ENCODE results near the gene JPT2.
"Not testable (repeated sequence)": the region's sequence is repeated elsewhere in the genome, so short reads cannot be mapped to it uniquely, and the experiment has no call there.

The JPT2 gene

DNA sequence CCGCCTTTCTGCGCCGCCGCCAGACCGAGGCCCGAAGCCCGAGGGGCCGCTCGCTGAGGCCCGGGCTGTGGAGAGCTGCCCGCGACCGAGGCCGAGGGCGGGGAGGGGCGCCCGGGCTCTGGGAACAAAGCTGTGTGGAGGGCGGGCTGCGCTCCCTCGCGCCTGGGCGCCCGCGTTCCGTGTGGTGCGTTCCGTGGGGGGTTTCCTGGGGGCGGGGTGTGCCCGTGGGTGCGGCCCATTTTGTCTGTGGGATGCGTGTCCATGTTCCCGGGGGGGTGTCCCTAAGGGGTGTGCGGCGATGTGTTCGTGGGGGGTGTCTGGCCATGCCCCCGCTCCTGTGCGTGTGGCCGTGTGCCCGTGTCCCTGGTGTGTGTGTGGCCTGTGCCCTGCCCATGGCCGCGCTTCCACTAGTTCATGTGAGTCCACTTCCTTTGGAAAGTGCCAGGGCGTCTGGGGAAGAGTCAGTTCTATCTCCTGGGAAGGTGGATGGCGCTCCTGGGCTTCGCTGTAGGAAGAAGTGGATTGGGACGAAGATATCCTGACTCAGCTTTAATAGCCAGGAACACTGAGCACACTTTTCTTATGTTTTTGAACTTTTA, 520 bp downstream of the JPT2 start:
- DNase-seq: no peak

DNA sequence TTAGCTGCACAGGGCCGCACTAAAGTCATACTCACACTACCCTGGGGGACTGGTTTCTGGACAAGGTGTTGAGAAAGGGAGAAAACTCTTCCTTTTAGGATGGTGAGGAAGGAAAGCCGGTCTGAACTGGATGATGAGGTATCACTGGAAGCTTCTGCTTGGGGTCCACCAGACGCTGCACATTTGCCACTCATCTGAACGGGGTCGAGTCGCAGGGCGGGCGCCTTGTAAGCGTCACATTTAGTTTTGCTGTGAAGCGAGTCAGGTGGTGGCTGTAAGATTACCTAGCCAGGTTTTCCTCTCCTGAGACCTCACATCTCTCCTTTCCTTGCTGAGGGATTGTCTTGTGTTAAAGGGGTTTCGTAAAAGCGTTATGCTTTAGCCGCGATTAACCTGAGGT, 2.3 kb downstream of the JPT2 start:
- no peak for DNase-seq

DNA sequence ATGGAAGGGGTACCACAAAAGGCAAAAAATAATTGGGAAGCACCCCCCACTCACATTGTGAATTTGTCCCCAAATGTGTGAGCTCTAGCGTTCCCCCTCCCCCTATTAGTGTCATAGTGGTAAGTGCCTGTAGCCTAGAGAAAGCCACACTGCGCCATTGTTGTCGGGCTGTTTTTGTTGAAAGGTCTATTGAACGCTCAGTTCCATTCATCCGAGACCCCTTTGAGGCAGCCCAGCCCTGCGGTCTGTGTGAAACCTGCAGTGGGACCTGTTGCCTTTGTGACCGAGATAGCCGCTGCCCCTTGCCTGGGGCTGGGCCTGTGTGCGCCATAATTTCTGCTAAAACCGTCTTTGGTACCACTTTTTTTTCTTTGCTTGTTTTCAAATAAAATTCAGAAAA, 3.0 kb downstream of the JPT2 start:
- DNase-seq: no peak

DNA sequence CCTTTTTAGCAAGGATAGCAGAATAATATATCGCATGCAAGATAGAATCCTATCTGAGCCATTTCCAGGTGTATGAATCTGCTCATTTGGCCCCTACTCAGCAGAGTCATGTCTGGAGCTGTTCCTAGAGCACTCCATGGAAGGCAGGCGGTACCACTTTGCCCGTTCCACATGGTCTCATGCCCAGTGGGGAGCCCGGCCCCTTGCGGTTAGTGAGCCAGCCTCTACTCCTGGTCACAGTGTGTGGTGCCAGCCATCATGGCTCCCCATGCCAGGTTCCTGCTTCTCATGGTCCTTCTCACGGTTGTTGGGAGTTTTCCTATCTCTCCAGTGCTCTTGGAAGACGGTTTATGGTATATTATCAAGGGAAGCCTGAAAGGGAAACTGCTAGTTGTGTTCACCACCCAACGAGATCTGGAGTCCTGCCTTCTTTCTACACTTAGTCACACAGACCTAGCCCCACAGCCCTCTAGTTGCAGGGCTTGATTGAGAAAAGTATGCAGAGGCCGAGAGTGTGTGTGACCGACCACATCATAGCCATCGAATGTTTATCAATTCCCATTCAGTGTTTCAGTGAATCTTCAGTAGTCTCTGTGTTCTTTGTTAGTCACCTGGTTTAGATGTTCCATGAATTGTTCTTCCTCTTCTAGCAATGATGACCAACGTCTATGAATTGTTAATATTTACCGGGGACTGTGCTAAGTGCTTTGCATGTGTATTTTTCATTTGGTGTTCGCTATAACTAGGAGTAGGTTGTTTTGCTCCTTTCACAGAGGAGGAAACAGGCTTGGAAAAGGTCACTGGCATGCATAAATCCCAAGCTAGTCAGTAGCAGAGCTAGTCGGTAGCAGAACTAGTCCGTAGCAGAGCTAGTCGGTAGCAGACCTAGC, 9.6 kb downstream of the JPT2 start:
- peak in 1 of 2 experiments; percentile 23 for DNase-seq

DNA sequence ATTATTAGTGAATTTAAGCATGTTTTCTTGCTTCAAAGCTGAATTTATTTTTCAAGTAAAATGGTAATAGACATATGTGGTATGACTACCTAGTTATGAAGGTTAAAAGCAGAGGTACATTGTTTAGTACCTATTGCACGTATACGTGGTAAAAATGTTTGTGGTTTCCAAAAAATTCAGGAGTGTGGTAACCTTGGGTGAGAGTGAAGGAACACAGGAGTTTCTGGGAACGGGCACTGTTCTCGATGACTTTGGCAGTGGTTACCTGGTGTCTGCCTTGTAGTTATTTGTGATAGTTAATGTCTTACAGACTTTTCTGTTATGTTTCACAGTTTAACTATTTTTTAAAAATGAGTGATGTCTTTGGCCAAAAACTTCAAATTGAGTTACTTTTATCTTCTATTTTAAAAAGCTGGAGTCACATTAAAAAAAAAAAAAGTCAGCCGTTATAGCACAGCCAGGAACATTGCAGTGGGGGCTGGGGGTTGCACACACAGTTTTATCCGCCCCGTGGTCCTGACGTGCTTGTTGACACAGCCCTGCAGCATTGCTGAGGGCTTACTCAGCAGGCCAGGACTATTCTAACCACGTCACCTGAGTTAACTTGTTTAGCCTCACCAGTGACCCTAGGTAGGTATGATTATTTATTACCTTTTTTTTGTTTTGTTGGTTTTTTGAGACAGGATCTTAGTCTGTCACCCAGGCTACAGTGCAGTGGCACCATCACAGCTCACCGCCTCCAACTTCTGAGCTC, 10.9 kb downstream of the JPT2 start:
- no peak for DNase-seq

DNA sequence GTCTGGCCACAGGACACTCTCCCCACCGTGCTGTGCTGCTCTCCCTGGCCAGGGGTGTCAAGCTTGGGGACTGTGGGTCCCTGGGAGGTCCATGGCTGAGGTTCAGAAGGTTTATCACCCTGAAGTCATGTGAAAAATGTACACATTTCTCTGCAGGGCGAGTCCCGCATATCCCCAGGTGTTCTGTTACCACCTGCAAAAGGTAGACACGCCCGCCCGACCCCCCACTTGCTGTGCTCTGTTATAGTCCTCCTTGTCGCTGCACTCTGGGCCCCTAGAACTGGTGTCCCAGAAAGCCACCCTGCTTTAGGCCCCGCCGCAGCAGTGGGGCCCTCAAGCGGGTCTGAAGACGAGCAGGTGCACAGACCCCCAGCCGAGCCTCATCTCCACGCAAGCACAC, 11.8 kb downstream of the JPT2 start:
- DNase-seq: no peak

- DNase-seq: no peak
These were observed 12.7 kb downstream of the JPT2 start for GRCh38 chr16:1690810-1691209.

DNA sequence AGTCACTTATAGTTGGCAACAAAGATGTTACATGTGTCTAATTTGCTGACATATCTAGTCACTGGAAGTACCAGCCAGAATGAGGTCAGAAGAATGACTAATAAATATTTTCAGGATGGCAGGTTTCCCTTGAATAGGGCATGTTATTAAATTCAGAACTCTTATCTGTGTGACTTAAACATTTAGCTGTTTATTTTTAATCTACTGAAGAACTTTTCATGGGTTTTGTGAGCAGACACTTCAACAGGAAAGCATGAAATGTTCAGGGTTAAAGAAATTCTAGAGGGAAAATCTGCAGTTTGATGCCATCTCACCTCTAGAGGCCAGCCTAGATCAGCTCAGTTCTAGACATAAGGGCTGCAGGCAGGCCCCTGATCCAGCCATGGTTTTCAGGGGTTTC, 13.2 kb downstream of the JPT2 start:
- DNase-seq: no peak

DNA sequence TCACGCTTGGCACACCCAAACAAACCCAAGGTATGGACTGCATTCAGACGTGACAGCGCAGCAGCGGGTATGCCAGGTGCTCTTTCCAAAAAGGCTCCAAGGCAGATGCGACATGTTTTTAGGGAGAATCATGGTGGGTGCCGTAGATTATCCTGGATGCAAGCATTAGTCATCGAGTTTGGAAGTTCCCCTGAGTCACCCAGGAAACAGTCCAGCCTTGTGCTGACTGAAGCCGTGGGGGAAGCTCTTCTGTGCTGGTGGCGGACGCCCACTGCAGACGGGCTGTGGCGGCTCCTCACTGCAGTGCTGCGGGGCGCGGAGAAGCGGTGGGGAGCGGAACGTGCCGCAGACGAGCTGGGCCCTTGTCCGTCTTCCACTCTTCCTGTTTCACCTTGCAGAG, 13.9 kb downstream of the JPT2 start:
- no peak for DNase-seq

- no peak for DNase-seq
These were observed 18.8 kb downstream of the JPT2 start for GRCh38 chr16:1696863-1697262.

- DNase-seq: no peak
These were observed 20.6 kb downstream of the JPT2 start for GRCh38 chr16:1698680-1699079.

DNA sequence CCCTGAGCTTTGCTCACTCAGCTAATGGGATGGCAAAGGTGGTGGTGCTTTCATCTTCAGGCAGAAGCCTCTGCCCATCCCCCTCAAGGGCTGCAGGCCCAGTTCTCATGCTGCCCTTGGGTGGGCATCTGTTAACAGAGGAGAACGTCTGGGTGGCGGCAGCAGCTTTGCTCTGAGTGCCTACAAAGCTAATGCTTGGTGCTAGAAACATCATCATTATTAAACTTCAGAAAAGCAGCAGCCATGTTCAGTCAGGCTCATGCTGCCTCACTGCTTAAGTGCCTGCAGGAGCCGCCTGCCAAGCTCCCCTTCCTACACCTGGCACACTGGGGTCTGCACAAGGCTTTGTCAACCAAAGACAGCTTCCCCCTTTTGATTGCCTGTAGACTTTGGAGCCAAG, 22.2 kb downstream of the JPT2 start:
- no peak for DNase-seq

DNA sequence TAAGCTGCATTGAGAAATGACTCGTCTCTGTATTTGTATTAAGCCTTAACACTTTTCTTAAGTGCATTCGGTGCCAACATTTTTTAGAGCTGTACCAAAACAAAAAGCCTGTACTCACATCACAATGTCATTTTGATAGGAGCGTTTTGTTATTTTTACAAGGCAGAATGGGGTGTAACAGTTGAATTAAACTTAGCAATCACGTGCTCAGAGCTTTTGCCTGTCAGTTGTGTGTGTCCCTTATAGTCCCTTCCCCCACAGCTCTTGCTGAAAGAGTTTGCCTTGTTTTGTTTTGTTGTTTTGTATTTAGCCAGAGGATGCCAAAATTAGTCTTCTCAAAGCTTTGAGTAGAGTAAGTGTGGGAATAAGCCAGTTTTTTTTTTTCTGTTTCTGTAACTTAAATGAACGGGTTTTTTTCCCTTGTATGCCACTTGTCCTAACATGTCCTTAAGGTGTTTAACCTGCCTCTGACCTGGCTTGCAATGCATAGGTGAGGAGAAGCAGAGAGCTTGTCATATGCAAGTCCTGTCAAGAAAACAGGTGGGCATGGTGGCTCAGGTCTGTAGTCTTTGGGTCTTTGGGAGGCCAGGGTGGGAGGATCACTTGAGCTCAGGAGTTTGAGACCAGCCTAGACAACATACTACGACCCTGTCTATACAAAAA, 23.3 kb downstream of the JPT2 start:
- no peak for DNase-seq

- DNase-seq: not testable (repeated sequence)
These were observed 27.2 kb downstream of the JPT2 start for GRCh38 chr16:1705324-1705687.

DNA sequence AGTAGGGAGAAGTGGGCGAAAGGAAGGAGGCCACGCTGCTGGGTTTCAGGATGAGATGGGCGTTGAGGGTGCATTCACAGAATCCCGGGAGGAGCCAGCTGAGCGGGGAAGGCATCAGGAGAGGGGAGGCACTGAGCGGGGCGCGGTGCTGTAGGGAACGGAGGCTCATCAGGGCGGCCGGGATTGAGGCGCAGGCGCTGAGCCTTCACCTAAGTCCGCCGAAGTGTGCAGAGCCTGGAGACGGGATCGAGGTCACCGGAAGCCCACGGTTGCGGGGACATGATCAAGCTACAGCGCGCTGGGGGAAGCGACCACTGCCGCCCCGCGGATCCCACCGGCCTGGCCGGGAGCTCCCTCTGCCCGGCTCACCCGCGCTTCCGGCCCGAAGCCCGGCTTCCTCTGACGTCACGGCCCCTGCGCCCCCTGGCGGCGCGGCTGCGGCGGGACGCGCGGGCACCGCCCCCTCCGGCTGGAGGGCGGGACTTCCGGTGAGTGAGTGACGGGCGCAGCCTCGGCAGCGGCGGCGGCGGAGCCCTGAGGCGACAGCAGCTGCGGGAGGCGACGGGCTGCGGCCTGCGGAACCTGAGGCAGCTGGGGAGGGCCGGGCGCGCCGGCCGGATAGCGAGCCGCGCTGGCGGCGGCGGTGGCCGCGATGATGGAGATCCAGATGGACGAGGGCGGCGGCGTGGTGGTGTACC, 27.8 kb downstream of the JPT2 start, which contains the start of gene MAPK8IP3:
MAPK8IP3 (plus strand) TSS at position 508 of the 698 bp plus-strand sequence; CDS start at position 653, 145 bp downstream.
- peak in 1 of 2 experiments; percentile 60 for DNase-seq

GRCh38 chr16:1706386-1707192, 28.5 kb downstream of the JPT2 start:
- DNase-seq: no peak

- no peak for DNase-seq
These were observed 29.2 kb downstream of the JPT2 start for GRCh38 chr16:1707193-1707790.

GRCh38 chr16:1708083-1708767, 30.1 kb downstream of the JPT2 start:
- no peak for DNase-seq

GRCh38 chr16:1708768-1709180, 30.7 kb downstream of the JPT2 start:
- peak in 1 of 2 experiments; percentile 9 for DNase-seq

GRCh38 chr16:1709356-1709755, 31.3 kb downstream of the JPT2 start:
- no peak for DNase-seq

Measured in cerebellar nuclear complex (tissue), 1 donor.